Urinary bladder (tissue), 4 donors: ENCODE data around the gene EPN2. TPM values are rescaled to one million over a fixed set of nuclear protein-coding genes. Genes with fewer than 3 reads are reported as not detected.
"Not testable (repeated sequence)": the region's sequence is repeated elsewhere in the genome, so short reads cannot be mapped to it uniquely, and the experiment has no call there.

ENCODE experiments used
- DNase-seq: peaks from one replicate; pipeline ENCODE4 v3.0.0-alpha.2; 2015; ENCODE audit errors: extremely low spot score
- H3K27ac ChIP-seq: one replicate; pipeline ENCODE4 v1.5.1; 2013; ENCODE audit warnings: low read depth, mild to moderate bottlenecking, moderate library complexity
- H3K36me3 ChIP-seq: one replicate; pipeline ENCODE4 v1.6.1; 2013; ENCODE audit warnings: mild to moderate bottlenecking, moderate library complexity; ENCODE audit not compliant: insufficient read depth
- H3K4me1 ChIP-seq: one replicate; pipeline ENCODE4 v1.6.1; 2013; ENCODE audit warnings: mild to moderate bottlenecking, moderate library complexity; ENCODE audit not compliant: insufficient read depth
- H3K4me3 ChIP-seq: one replicate; pipeline ENCODE4 v1.5.1; 2013; ENCODE audit warnings: low read depth, low read length
- WGBS: extraction: QIAGEN DNeasy Blood & Tissue Kit; methylation state at CpG from one replicate; pipeline ENCODE4 v1.1.7; 2013; 5-methylcytosine and 5-hydroxymethylcytosine counted together
- polyA plus RNA-seq: library from polyadenylated mRNA; stranded (reverse); fragments of 200-250 nt; gene quantifications from one replicate; pipeline ENCODE4 v1.2.3, GENCODE V29; 2013
- total RNA-seq: library from RNA; depleted of rRNA; stranded (reverse); fragments of >200 nt; gene quantifications from one replicate; pipeline ENCODE4 v1.2.3, GENCODE V29; 2014
- donor health status: healthy with polysubstance abuse.
- donor health status: healthy.

The EPN2 gene
- total and polyA plus RNA-seq, 2 donors: 40.3 to 46.2 TPM

- Histone ChIP-seq H3K4me3 (no peak overlapping the region), H3K36me3 (no peaks in the 10 kb centered on the region), H3K27ac (no peak overlapping the region), H3K4me1 (peaks cover 5% of the 10 kb centered on the region)
- WGBS: 75% methylated on average over 6 of the region's 6 CpGs
- no peak for DNase-seq
Observed at GRCh38 chr17:19265755-19266154, 28.6 kb downstream of the EPN2 start.

GRCh38 chr17:19268611-19269010, 31.4 kb downstream of the EPN2 start:
- no peak for DNase-seq
- WGBS: 46% methylated on average over 3 of the region's 3 CpGs
- Histone ChIP-seq H3K36me3 (no peaks in the 10 kb centered on the region), H3K27ac (no peak overlapping the region), H3K4me3 (no peak overlapping the region), H3K4me1 (peaks cover 1% of the 10 kb centered on the region)

- H3K4me1 ChIP-seq: peaks cover 1% of the 10 kb centered on the region
- WGBS: 46% methylated on average over 1 of the region's 1 CpG
- H3K27ac ChIP-seq: no peak overlapping the region
- DNase-seq: no peak
- H3K4me3 ChIP-seq: no peak overlapping the region
- H3K36me3 ChIP-seq: no peaks in the 10 kb centered on the region
Observed at GRCh38 chr17:19269106-19269505, 31.9 kb downstream of the EPN2 start.

- H3K36me3 ChIP-seq: no peaks in the 10 kb centered on the region
- peaks cover 1% of the 10 kb centered on the region for H3K4me1 ChIP-seq
- DNase-seq: no peak
- H3K27ac ChIP-seq: no peak overlapping the region
- no peak overlapping the region for H3K4me3 ChIP-seq
- WGBS: 60% methylated on average over 3 of the region's 3 CpGs
Observed at GRCh38 chr17:19269641-19270040, 32.5 kb downstream of the EPN2 start.

- Histone ChIP-seq H3K27ac (no peak overlapping the region), H3K36me3 (no peaks in the 10 kb centered on the region), H3K4me3 (no peak overlapping the region), H3K4me1 (peaks cover 1% of the 10 kb centered on the region)
- no peak for DNase-seq
- 81% methylated on average over 3 of the region's 3 CpGs for WGBS
Observed at GRCh38 chr17:19270347-19270703, 33.2 kb downstream of the EPN2 start.

- no peak for DNase-seq
- WGBS: 80% methylated on average over 13 of the region's 13 CpGs
- H3K4me1 ChIP-seq: peaks cover 1% of the 10 kb centered on the region
- no peak overlapping the region for H3K4me3 ChIP-seq
- no peak overlapping the region for H3K27ac ChIP-seq
- no peaks in the 10 kb centered on the region for H3K36me3 ChIP-seq
Observed at GRCh38 chr17:19270704-19271611, 33.8 kb downstream of the EPN2 start.

- WGBS: 74% methylated on average over 10 of the region's 10 CpGs
- Histone ChIP-seq H3K4me3 (no peak overlapping the region), H3K36me3 (no peaks in the 10 kb centered on the region), H3K27ac (no peak overlapping the region), H3K4me1 (peaks cover 1% of the 10 kb centered on the region)
- DNase-seq: no peak
Observed at GRCh38 chr17:19271780-19272357, 34.7 kb downstream of the EPN2 start.

GRCh38 chr17:19273731-19274130, 36.6 kb downstream of the EPN2 start:
- H3K4me1 ChIP-seq: no peaks in the 10 kb centered on the region
- H3K4me3 ChIP-seq: no peak overlapping the region
- no peak for DNase-seq
- WGBS: 79% methylated on average over 7 of the region's 7 CpGs
- H3K36me3 ChIP-seq: no peaks in the 10 kb centered on the region
- H3K27ac ChIP-seq: no peak overlapping the region

- 93% methylated on average over 3 of the region's 3 CpGs for WGBS
- no peaks in the 10 kb centered on the region for H3K4me1 ChIP-seq
- no peaks in the 10 kb centered on the region for H3K36me3 ChIP-seq
- DNase-seq: no peak
- no peak overlapping the region for H3K27ac ChIP-seq
- no peak overlapping the region for H3K4me3 ChIP-seq
Observed at GRCh38 chr17:19274893-19275292, 37.7 kb downstream of the EPN2 start.

GRCh38 chr17:19275457-19276127, 38.4 kb downstream of the EPN2 start:
- WGBS: 75% methylated on average over 3 of the region's 3 CpGs
- Histone ChIP-seq H3K36me3 (no peaks in the 10 kb centered on the region), H3K4me3 (no peak overlapping the region), H3K27ac (no peak overlapping the region), H3K4me1 (no peaks in the 10 kb centered on the region)
- no peak for DNase-seq

- H3K4me3 ChIP-seq, DNase-seq, H3K36me3 ChIP-seq, H3K4me1 ChIP-seq, H3K27ac ChIP-seq: not testable (repeated sequence)
- WGBS: 88% methylated on average over 4 of the region's 4 CpGs
Observed at GRCh38 chr17:19278284-19278683, 41.1 kb downstream of the EPN2 start.

GRCh38 chr17:19278729-19279128, 41.6 kb downstream of the EPN2 start:
- no peak overlapping the region for H3K4me3 ChIP-seq
- no peaks in the 10 kb centered on the region for H3K36me3 ChIP-seq
- DNase-seq: no peak
- 94% methylated on average over 6 of the region's 6 CpGs for WGBS
- H3K4me1 ChIP-seq: no peaks in the 10 kb centered on the region
- H3K27ac ChIP-seq: no peak overlapping the region

- Histone ChIP-seq H3K27ac (no peak overlapping the region), H3K4me1 (no peaks in the 10 kb centered on the region), H3K4me3 (no peak overlapping the region), H3K36me3 (no peaks in the 10 kb centered on the region)
- 56% methylated on average over 3 of the region's 3 CpGs for WGBS
- no peak for DNase-seq
Observed at GRCh38 chr17:19281161-19281560, 44.0 kb downstream of the EPN2 start.
